Natural killer cell (primary cell): ENCODE results near the gene BFSP2. TPM values are rescaled to one million over a fixed set of nuclear protein-coding genes. Genes with fewer than 3 reads are reported as not detected.

Experiments
- ATAC-seq, 3 donors: fragments of 150-1000 bp in 2 of 3; fragments of 200-7000 bp in 1 of 3; cut with Tn5 transposase; 1 replicate in 1 of 3; 2 replicates in 2 of 3; pipeline ENCODE4 v1.10.0; 2021; ENCODE audit warnings: mild to moderate bottlenecking in 2 of 3, moderate library complexity in 2 of 3
- DNase-seq, 2 donors: peaks; one replicate each; pipeline versions ENCODE4 v3.0.0 to v3.0.0-alpha.2; 2013 to 2021; ENCODE audit warnings: mixed read lengths in 1 of 2
- H3K27ac ChIP-seq: one replicate; pipeline ENCODE4 v1.5.1; 2013; ENCODE audit warnings: mild to moderate bottlenecking, low read length
- H3K27me3 ChIP-seq: one replicate; pipeline ENCODE4 v1.6.1; 2013; ENCODE audit warnings: low read length; ENCODE audit not compliant: control insufficient read depth, insufficient read depth
- H3K36me3 ChIP-seq: one replicate; pipeline ENCODE4 v1.6.1; 2013; ENCODE audit warnings: low read length; ENCODE audit not compliant: control insufficient read depth, insufficient read depth
- H3K4me1 ChIP-seq: one replicate; pipeline ENCODE4 v1.6.1; 2013; ENCODE audit warnings: low read length; ENCODE audit not compliant: control insufficient read depth, insufficient read depth
- H3K4me3 ChIP-seq: one replicate; pipeline ENCODE4 v1.5.1; 2013; ENCODE audit warnings: low read length
- H3K9me3 ChIP-seq: one replicate; pipeline ENCODE4 v1.6.1; 2013; ENCODE audit warnings: low read length; ENCODE audit not compliant: control insufficient read depth, insufficient read depth
- H3K27ac Mint-ChIP-seq, 2 donors: one replicate each; pipeline ENCODE4 v1.8.0; 2022; ENCODE audit warnings: mild to moderate bottlenecking in 2 of 2, mixed read lengths in 2 of 2, moderate library complexity in 1 of 2
- H3K27me3 Mint-ChIP-seq, 2 donors: one replicate each; pipeline ENCODE4 v1.8.0; 2022; ENCODE audit warnings: low read depth in 2 of 2, mixed read lengths in 2 of 2
- H3K36me3 Mint-ChIP-seq: one replicate; pipeline ENCODE4 v1.8.0; 2022; ENCODE audit warnings: mixed read lengths
- H3K4me1 Mint-ChIP-seq, 2 donors: one replicate each; pipeline ENCODE4 v1.8.0; 2022; ENCODE audit warnings: mixed read lengths in 2 of 2
- H3K4me3 Mint-ChIP-seq: one replicate; pipeline ENCODE4 v1.8.0; 2022; ENCODE audit warnings: mild to moderate bottlenecking, moderate library complexity, mixed read lengths
- H3K9me3 Mint-ChIP-seq, 2 donors: one replicate each; pipeline ENCODE4 v1.8.0; 2022; ENCODE audit warnings: mixed read lengths in 2 of 2
- WGBS: methylation state at CpG from one replicate; pipeline ENCODE4 v1.1.7; 2013; ENCODE audit warnings: missing lambda C conversion rate; ENCODE audit not compliant: insufficient coverage; 5-methylcytosine and 5-hydroxymethylcytosine counted together
- intact Hi-C: fragments of 100-400 bp; cut with micrococcal nuclease; formaldehyde crosslinking; loops from one replicate; pipeline ENCODE4 v1.14.2; 2022
- total RNA-seq, 4 donors: library from RNA; stranded (reverse); fragments of 120-200 nt in 1 of 4; gene quantifications; one replicate each; pipeline versions ENCODE4 v1.2.3 to v1.2.4, GENCODE V29; 2013 to 2022
- TF ChIP-seq, protein P1 (sequence below): fragments of 200-600 bp; IDR thresholded peaks from one replicate; pipeline ENCODE4 v1.8.0; 2022; ENCODE audit warnings: antibody characterized with exemption

Gene BFSP2
- total RNA-seq, 3 donors from 2014 or later (not counting 1 experiment from before 2014, with no cell fraction given), result not detected

GRCh38 chr3:133361011-133361410 lies 38.8 kb upstream of the BFSP2 start:
- TF ChIP-seq, protein P1, sequence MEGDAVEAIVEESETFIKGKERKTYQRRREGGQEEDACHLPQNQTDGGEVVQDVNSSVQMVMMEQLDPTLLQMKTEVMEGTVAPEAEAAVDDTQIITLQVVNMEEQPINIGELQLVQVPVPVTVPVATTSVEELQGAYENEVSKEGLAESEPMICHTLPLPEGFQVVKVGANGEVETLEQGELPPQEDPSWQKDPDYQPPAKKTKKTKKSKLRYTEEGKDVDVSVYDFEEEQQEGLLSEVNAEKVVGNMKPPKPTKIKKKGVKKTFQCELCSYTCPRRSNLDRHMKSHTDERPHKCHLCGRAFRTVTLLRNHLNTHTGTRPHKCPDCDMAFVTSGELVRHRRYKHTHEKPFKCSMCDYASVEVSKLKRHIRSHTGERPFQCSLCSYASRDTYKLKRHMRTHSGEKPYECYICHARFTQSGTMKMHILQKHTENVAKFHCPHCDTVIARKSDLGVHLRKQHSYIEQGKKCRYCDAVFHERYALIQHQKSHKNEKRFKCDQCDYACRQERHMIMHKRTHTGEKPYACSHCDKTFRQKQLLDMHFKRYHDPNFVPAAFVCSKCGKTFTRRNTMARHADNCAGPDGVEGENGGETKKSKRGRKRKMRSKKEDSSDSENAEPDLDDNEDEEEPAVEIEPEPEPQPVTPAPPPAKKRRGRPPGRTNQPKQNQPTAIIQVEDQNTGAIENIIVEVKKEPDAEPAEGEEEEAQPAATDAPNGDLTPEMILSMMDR, result no peak

DNA sequence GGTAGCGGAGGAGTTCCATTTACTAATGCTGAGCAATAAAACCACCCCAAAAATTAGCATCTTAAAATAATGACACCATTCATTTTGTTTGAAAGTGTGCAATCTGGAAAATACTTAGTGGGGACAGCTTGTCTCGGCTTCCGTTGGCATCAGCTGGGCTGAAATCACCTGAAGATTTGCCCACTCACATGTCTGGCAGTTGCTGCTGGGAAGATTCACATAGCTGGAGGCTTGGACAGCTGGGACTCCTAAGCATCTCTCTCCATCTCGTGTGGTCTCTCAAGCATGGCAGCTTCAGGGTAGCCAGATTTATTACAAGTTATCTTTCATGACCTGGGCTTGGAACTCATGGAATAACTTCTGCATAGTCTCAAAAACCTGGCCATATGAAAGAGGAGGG lies 38.4 kb upstream of the BFSP2 start:
- H3K27ac Mint-ChIP-seq, result no peak overlapping the region
- DNase-seq, result no peak
- WGBS, result 72% methylated on average over 3 of the region's 4 CpGs

More at GRCh38 chr3:133361011-133361410, 38.8 kb upstream of the BFSP2 start:
- DNase-seq (no peak), ATAC-seq (no peak)
- Histone ChIP-seq H3K36me3 (no peaks in the 10 kb centered on the region), H3K9me3 (no peaks in the 10 kb centered on the region), H3K4me3 (no peak overlapping the region), H3K4me1 (no peaks in the 10 kb centered on the region), H3K27ac (no peak overlapping the region), H3K27me3 (no peaks in the 10 kb centered on the region)
- Mint-ChIP-seq H3K27me3 (no peaks in the 10 kb centered on the region), H3K36me3 (no peaks in the 10 kb centered on the region), H3K27ac (no peak overlapping the region), H3K4me1 (no peaks in the 10 kb centered on the region), H3K4me3 (no peak overlapping the region), H3K9me3 (no peaks in the 10 kb centered on the region)
- intact Hi-C loops, result no loop called here
- WGBS, result 94% methylated on average over 2 of the region's 2 CpGs

DNA sequence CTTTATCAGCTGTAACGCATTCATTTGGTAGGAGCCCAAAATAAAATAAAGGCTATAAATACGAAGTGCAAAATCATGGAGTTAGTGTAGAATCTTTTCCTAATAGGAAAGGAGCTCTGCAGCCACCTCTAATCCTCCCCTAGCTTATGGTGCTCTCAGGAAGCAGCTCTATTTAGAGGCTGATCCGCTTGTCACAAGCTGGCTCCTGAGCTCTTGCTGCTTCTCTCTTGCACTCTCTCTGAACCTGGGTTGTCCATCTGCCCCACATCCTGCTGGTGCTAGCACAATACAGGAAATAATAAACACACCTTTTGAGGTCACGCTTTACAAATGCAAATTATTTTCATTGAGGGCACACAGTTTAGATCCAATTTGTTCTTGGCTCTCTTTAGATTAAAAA lies 37.3 kb upstream of the BFSP2 start:
- Histone ChIP-seq H3K4me1 (no peaks in the 10 kb centered on the region), H3K27ac (no peak overlapping the region), H3K36me3 (no peaks in the 10 kb centered on the region), H3K9me3 (no peaks in the 10 kb centered on the region), H3K4me3 (no peak overlapping the region), H3K27me3 (no peaks in the 10 kb centered on the region)
- ATAC-seq (no peak), DNase-seq (no peak)
- H3K9me3 Mint-ChIP-seq, result no peaks in the 10 kb centered on the region
- H3K27ac Mint-ChIP-seq, result no peak overlapping the region
- intact Hi-C loops, result no loop called here
- H3K27me3 Mint-ChIP-seq, result no peaks in the 10 kb centered on the region
- H3K36me3 Mint-ChIP-seq, result no peaks in the 10 kb centered on the region
- WGBS, result 81% methylated on average over 4 of the region's 4 CpGs
- TF ChIP-seq, protein P1, result no peak
- no peaks in the 10 kb centered on the region for H3K4me1 Mint-ChIP-seq
- no peak overlapping the region for H3K4me3 Mint-ChIP-seq

More for the DNA sequence above, 38.4 kb upstream of the BFSP2 start:
- Histone ChIP-seq H3K27ac (no peak overlapping the region), H3K4me1 (no peaks in the 10 kb centered on the region), H3K4me3 (no peak overlapping the region), H3K27me3 (no peaks in the 10 kb centered on the region), H3K9me3 (no peaks in the 10 kb centered on the region), H3K36me3 (no peaks in the 10 kb centered on the region)
- Mint-ChIP-seq H3K4me3 (no peak overlapping the region), H3K36me3 (no peaks in the 10 kb centered on the region), H3K9me3 (no peaks in the 10 kb centered on the region), H3K4me1 (no peaks in the 10 kb centered on the region), H3K27me3 (no peaks in the 10 kb centered on the region)
- intact Hi-C loops, result no loop called here
- no peak for ATAC-seq
- TF ChIP-seq, protein P1, result no peak

DNA sequence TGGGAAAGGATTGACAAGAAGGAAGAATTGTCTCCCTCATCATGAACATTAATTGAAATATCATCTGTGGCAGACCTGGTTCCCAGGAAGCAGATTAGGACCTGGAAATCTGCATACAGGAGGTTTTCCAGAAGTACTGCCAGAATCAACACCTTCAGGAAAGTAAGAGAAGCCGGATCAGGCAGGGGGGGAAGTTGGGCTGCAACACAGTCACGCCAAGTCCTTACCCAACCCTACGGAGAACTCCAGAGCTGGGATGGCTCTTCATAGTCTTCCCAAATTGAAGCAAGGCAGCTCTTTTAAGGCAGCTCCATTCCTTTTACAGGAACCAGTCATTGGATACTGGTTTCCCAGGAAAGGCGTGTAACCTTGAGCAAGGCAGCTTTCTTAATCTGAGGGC lies 35.2 kb upstream of the BFSP2 start:
- H3K36me3 Mint-ChIP-seq, result no peaks in the 10 kb centered on the region
- no peak overlapping the region for H3K27ac Mint-ChIP-seq
- DNase-seq (no peak), ATAC-seq (no peak)
- Histone ChIP-seq H3K27me3 (no peaks in the 10 kb centered on the region), H3K27ac (no peak overlapping the region), H3K4me1 (no peaks in the 10 kb centered on the region), H3K36me3 (no peaks in the 10 kb centered on the region), H3K4me3 (no peak overlapping the region), H3K9me3 (no peaks in the 10 kb centered on the region)
- WGBS, result 94% methylated on average over 4 of the region's 4 CpGs
- TF ChIP-seq, protein P1, result no peak
- intact Hi-C loops, result no loop called here
- H3K27me3 Mint-ChIP-seq, result peaks cover 0 to 4% of the 10 kb centered on the region in 2 donors
- H3K4me3 Mint-ChIP-seq, result no peak overlapping the region
- no peaks in the 10 kb centered on the region for H3K4me1 Mint-ChIP-seq
- no peaks in the 10 kb centered on the region for H3K9me3 Mint-ChIP-seq
